Mucosa of descending colon (tissue), 3 donors: Measurements from ENCODE around the gene GH1. TPM values are rescaled to one million over a fixed set of nuclear protein-coding genes. Genes with fewer than 3 reads are reported as not detected.
"Not testable (repeated sequence)": the region's sequence is repeated elsewhere in the genome, so short reads cannot be mapped to it uniquely, and the experiment has no call there.

Experiments
- ATAC-seq: fragments of 200-7000 bp; cut with Tn5 transposase; one replicate; pipeline ENCODE4 v1.9.1; 2020; ENCODE audit warnings: mild to moderate bottlenecking, moderate library complexity
- DNase-seq, 3 donors: peaks; one replicate each; pipeline ENCODE4 v3.0.0-alpha.2; 2020
- H3K36me3 ChIP-seq: fragments of 200-600 bp; one replicate; pipeline ENCODE4 v1.8.0; 2021; ENCODE audit warnings: low read depth, mild to moderate bottlenecking
- H3K4me1 ChIP-seq: fragments of 200-600 bp; one replicate; pipeline ENCODE4 v1.8.0; 2021; ENCODE audit warnings: low read depth, mild to moderate bottlenecking
- H3K4me3 ChIP-seq: fragments of 200-600 bp; one replicate; pipeline ENCODE4 v1.8.0; 2021; ENCODE audit warnings: mild to moderate bottlenecking
- H3K9me3 ChIP-seq: fragments of 200-600 bp; one replicate; pipeline ENCODE4 v1.8.0; 2021; ENCODE audit warnings: mild to moderate bottlenecking
- intact Hi-C, 2 donors: fragments of 100-400 bp; cut with DNase I in 1 of 2; cut with micrococcal nuclease in 1 of 2; formaldehyde crosslinking; loops; one replicate each; pipeline versions ENCODE4 v1.11.0 to v1.11.1; 2022; cut with DNase I, micrococcal nuclease
- total RNA-seq, 3 donors: library from RNA; stranded (reverse); fragmentation: NEBNext Ultra II Directional in 2 of 3; extraction: Animal tissue kit (Norgen Biotek cat#: 25700) in 2 of 3; gene quantifications; one replicate each; pipeline versions ENCODE4 v1.2.1 to v1.2.4, GENCODE V29; 2021 to 2023
- TF ChIP-seq, protein P1 (sequence below): fragments of 200-600 bp; IDR thresholded peaks from one replicate; pipeline ENCODE4 v1.8.0; 2022; ENCODE audit warnings: antibody characterized with exemption, mild to moderate bottlenecking
- donor health status: DM: no; HTN: no; CAD: no; lungs with moderate emphysema.
- donor health status: DM: no; HTN: no; CAD: no.
- donor health status: DM: no; HTN: yes; CAD: no.

GH1 gene
- total RNA-seq, 3 donors from 2014 or later: not detected

DNA sequence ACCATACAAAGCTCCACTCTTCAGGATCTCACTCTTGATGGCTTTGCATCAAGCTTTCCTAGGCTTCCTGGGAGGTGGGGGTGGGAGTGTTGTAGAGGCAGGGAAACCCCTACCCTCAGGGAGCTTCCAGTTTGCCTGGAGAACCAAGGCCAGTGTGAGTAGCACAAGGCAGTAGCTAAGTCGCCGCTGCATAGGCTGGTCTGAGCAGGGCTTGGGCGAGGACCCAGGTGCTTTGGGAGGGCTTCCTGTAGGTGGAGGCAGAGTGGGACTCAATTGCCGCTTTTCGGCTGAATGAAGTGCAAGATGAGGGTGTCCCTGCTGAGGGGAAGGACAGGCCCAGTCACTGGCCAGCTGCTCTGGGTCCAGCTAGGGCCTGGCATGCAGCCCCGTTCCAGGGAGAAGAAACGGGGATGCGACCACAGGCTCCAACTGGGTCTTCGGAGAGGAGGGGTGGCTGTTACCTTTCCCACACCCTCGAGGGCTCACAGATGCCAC is 9.6 kb upstream of the GH1 start:
- Histone ChIP-seq H3K4me1 (peaks cover 5% of the 10 kb centered on the region), H3K9me3 (no peaks in the 10 kb centered on the region), H3K36me3 (no peaks in the 10 kb centered on the region), H3K4me3 (no peak overlapping the region)
- TF ChIP-seq, protein P1, sequence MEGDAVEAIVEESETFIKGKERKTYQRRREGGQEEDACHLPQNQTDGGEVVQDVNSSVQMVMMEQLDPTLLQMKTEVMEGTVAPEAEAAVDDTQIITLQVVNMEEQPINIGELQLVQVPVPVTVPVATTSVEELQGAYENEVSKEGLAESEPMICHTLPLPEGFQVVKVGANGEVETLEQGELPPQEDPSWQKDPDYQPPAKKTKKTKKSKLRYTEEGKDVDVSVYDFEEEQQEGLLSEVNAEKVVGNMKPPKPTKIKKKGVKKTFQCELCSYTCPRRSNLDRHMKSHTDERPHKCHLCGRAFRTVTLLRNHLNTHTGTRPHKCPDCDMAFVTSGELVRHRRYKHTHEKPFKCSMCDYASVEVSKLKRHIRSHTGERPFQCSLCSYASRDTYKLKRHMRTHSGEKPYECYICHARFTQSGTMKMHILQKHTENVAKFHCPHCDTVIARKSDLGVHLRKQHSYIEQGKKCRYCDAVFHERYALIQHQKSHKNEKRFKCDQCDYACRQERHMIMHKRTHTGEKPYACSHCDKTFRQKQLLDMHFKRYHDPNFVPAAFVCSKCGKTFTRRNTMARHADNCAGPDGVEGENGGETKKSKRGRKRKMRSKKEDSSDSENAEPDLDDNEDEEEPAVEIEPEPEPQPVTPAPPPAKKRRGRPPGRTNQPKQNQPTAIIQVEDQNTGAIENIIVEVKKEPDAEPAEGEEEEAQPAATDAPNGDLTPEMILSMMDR: no peak
- ATAC-seq: no peak
- peak in 2 of 3 donors; percentile 10 to 33 for DNase-seq
- intact Hi-C loops: no loop called here

DNA sequence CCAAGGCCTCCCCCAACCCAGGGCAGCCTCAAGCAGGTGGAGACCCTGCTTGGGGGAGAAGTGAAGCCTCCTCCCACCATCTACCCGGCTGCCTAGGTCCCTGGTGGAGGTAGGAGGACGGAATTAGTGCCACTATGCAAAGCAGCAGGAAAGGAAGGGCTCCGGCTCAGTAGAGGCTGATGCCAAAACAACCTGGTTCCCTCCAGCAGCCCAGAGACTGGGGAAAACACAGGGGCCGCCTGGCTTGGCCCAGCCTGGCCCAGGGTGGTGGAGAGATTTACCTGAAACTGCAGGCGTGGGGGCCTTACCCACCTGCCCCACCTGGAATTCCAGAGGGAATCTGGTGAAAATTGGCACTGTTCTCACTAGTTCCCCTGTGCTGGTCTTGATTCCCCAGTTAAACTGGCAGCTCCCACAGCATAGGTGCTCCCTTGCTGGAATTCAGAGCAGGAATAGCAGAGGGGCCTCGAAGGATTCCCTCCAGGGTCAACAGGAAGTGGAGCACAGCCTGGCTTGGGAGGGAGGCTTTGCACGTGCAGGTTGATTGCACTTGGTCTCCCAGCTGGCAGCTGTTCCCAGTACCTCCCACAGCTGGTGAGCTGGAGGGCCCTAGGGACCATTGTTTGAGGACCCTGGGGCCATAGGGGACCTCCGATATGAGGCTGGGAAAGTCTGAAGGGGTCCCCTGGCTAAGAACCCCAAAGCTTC is 9.0 kb upstream of the GH1 start:
- no peaks in the 10 kb centered on the region for H3K9me3 ChIP-seq
- ATAC-seq: peak; percentile 20
- intact Hi-C loops: no loop called here
- TF ChIP-seq, protein P1: no peak
- H3K4me1 ChIP-seq: peaks cover 5% of the 10 kb centered on the region
- no peak overlapping the region for H3K4me3 ChIP-seq
- no peaks in the 10 kb centered on the region for H3K36me3 ChIP-seq
- peak in 2 of 3 donors; percentile 17 to 44 for DNase-seq

DNA sequence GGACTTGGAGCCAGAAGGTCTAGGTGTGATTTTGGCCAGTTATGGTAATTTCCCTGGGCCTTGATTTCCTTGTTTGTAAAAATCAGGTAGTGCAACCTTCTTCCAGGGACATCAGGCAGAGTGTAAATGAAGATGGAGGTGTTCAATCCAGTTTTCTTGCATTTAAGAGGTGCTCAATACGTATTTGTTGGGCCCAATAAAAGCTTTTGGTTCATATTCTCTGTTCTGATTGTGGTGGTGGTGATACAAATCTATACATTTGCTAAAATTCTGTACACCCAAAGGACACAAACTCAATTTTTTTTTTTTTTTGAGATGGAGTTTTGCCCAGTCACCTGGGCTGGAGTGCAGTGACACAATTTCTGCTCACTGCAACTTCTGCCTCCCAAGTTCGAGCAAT is 7.5 kb upstream of the GH1 start:
- intact Hi-C loops: no loop called here

DNA sequence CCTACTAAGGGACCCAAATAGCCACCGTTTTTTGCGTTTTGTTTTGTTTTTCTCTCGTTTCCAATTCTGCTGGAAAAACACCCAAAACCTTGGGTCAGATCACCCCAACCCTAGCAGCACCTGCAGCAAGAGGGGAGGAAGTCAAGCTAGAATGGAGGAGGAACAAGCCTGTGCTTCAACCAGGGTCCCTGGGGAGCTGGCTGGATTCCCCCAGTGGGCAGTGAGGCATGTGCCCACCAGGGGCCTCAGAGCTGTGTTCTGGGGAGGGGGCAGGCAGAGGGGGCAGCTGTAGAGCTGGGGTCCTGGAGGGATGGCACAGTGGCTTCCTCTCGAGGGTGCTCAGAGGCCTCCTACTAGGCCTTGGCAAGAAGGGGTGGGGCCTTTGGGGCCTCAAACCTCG is 7.0 kb upstream of the GH1 start:
- Histone ChIP-seq H3K36me3 (no peaks in the 10 kb centered on the region), H3K4me1 (no peaks in the 10 kb centered on the region), H3K4me3 (no peak overlapping the region), H3K9me3 (no peaks in the 10 kb centered on the region)
- ATAC-seq (peak; percentile 32), DNase-seq (peak in 1 of 3 donors; percentile 68)
- intact Hi-C loops: no loop called here
- TF ChIP-seq, protein P1: no peak

More for the DNA sequence above, 7.5 kb upstream of the GH1 start:
- ATAC-seq (no peak), DNase-seq (peak in 1 of 3 donors; percentile 17)
- TF ChIP-seq, protein P1: no peak
- Histone ChIP-seq H3K4me1 (peaks cover 2% of the 10 kb centered on the region), H3K9me3 (no peaks in the 10 kb centered on the region), H3K36me3 (no peaks in the 10 kb centered on the region), H3K4me3 (no peak overlapping the region)

DNA sequence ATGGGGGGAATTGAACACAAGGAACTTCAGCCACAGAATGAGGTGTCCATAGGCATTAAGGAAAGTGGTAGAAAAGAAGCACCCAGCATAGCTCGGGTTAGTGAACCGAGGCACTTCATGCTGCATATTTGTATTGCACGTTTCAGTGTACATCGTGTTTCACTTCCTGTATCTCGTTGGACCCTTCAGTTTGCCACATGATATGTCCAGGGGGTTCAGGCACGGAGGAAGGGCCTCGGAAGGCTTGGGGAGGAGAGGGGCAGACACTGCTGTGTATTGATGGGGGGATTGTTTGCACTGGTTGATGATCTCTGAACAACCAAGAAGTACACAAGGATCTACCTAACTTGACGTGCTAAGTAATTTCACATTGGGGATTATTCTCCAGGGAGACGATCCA is 3.8 kb upstream of the GH1 start:
- ATAC-seq: peak; percentile 41
- H3K4me3 ChIP-seq, intact Hi-C loops, H3K36me3 ChIP-seq, H3K4me1 ChIP-seq, H3K9me3 ChIP-seq: not testable (repeated sequence)
- peak in 2 of 3 donors; percentile 1 to 21 for DNase-seq

DNA sequence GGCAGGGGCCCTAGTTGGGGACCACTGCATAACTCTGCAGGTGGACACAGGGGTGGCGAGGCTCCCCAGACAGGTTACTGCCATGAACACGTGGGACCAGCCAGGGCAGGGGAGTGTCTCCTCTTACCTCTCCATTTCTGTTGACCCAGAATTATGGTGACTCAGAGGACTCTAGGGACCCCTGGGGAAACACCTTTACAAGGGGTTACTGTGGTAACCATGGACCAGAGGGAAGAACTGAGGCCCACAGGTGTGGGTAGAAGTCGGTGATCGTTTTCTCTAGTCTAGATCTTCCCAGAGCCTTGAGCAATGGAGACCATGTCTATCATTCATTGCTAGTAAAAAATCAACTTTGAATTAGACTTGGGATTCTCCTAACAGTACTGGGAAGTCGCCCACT is 2.1 kb upstream of the GH1 start:
- H3K9me3 ChIP-seq, ATAC-seq, H3K4me1 ChIP-seq, H3K36me3 ChIP-seq, H3K4me3 ChIP-seq, intact Hi-C loops: not testable (repeated sequence)
- peak in 1 of 3 donors; percentile 33 for DNase-seq

DNA sequence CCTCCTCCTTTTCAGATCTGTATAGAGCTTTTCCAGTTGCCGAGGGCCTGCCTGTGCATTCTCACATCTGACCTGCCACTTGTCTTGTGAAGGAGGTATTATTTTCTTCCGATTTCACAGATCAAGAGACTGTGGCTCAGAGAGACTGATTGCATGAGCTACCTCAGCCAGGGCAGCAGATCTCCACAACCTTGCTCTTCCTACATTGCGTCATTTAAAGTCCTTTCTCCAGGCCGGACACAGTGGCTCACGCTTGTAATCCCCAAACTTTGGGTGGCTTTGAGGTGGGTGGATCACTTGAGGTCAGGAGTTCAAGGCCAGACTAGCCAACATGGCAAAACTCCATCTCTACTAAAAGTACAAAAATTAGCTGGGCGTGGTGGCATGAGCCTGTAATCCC is 1.4 kb upstream of the GH1 start:
- H3K36me3 ChIP-seq, DNase-seq, H3K9me3 ChIP-seq, H3K4me3 ChIP-seq, intact Hi-C loops, ATAC-seq, H3K4me1 ChIP-seq: not testable (repeated sequence)
